Activated CD8-positive, alpha-beta memory T cell treated with anti-CD3 and anti-CD28 coated beads, Interleukin-2, amount 50 U/mL, for 24 hours (primary cell): ENCODE data around the gene ACTMAP.
"Not testable (repeated sequence)": the region's sequence is repeated elsewhere in the genome, so short reads cannot be mapped to it uniquely, and the experiment has no call there.

ENCODE experiments used
- DNase-seq: peaks from one replicate; pipeline ENCODE4 v3.0.0-alpha.2; 2020; ENCODE audit errors: extremely low read depth

Gene ACTMAP

DNA sequence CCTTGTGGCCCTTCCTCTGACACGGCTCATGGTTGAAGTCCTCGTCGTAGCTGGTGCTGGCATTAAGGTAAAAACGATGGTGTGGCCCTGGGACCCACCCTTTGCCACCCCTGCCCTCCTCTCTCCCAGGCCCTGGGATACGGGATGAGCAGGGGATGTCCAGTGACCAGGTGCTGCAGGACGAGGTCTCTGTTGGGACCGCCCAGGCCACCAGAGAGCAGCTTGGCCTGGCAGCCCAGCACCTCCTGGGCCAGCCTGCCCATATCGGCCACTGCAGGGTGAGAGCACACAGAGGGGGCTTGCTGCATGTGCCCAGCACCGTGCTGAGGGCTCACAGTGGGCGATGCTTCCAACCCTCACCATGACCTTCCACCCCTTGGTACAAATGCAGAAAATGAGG lies 6.4 kb downstream of the ACTMAP start:
- no peak for DNase-seq

DNA sequence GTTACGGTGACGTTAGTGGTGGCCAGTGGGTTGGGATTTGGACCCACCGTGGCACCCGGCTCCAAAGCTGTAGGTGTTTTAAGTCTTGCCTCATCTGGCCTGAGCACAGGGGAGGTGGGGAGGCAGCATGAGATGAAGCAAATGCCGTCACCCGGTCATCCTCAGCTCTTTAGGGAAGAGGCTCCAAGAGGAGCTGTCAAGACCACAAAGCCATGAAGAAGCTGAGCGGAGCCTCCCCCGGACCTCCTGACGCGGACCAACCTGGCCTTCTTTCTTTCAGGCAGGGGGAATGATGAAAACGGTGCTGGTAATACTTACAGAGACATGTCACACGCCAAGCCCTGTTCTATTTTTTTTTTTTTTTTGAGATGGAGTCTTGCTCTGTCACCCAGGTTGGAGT lies 7.4 kb downstream of the ACTMAP start:
- DNase-seq, result no peak

DNA sequence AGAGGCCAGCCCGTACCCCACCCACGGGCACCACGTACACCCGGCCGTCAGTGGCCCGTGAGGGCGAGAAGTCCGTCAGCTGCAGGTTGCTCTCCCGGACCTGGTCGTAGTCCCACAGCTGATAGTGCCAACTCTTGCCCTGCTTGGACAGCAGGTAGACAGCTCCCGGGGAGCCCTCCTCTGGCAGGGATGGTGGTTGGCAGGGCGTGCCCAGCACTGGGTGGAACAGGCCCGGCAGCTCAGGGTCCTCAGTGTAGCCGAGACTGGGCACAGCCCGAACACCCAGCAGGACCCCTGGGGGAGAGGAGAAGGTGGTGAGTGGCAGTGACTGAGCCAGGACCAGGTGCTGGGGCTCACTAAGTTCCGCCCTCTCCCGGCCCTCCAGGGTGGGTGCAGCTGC lies 7.8 kb downstream of the ACTMAP start:
- DNase-seq, result no peak

DNA sequence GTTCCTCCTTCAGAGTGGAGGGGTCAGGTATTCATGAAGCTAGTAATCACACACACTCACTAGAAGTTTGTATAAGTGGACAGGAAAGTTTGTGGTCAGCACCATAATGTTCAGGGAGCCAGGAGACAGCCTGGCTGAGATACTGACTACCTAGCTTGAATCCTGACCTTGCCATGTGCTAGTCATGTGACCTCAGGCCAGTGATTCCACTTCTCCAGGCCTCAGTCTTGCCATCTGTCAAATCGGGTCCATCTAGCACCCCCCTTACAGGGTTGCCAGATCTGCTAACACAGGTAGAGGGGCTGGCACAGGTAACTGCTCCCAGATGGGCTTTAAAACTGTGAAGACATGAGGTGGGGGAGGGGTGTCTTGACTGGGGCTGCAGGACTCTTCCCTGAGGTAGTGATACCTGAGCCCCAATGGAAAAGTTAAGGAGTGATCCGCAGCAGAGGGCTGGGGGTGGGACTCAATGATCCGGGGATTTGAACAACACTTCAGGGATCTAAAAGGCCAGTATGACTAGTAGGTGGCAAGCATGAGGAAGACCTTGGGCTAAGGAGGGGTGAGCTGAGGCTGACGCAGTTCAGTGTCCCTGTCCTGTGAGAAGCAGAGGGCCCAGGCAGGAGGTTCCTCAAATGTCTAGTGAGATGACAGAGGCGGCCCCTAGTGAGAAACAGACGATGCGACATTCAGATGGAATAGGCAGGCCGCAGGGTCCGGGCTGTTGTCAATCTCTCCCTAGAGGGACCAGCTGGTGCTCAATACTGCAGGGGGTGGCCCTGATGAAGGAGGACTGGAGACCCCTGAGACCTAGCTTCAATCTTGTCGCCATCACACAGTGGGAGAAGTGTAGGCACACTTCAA lies 8.5 kb downstream of the ACTMAP start:
- DNase-seq, result no peak

GRCh38 chr19:40740747-40741146 lies 9.5 kb downstream of the ACTMAP start:
- no peak for DNase-seq

DNA sequence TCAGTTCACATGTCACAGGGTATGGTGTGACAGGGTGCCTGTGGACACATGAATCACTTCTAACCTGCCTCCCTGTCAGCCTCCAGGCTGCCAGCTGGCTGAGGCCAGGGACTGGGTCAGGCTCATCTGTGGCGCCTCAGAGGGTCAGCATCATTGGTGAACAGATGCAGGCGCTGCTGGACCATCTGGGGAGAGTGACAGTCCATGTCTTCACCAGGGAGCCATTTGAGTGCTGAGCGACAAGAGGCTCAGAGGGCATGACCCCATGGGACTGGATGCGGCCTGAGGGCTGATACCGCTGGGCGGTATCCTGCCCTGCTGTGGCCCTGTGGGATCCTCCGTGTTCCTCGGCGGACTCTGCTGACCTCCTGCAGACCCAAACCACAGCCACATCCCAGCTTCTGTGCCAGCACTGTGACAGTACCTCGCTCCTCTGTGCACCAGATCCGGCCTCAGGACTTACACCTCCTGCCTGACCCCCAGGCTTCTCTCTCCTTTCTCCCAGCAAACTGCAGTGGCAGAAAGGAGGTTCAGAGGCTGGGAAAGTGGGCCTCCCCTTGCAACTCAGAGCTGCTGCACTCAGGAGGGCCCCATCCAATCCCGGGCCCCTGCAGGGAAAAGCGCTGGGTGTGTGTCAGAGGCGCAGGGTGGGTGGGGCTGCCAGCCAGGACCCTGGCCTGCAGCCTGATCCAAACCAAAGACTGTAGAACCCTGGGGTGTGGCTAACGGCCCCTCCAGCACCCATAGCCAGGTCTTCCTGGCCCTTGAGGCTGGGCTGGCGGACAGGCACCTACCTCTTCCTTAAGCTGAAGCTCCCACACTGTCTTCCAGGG lies 10.2 kb downstream of the ACTMAP start:
- DNase-seq, result no peak

GRCh38 chr19:40739030-40739839 lies 11.0 kb downstream of the ACTMAP start:
- no peak for DNase-seq

DNA sequence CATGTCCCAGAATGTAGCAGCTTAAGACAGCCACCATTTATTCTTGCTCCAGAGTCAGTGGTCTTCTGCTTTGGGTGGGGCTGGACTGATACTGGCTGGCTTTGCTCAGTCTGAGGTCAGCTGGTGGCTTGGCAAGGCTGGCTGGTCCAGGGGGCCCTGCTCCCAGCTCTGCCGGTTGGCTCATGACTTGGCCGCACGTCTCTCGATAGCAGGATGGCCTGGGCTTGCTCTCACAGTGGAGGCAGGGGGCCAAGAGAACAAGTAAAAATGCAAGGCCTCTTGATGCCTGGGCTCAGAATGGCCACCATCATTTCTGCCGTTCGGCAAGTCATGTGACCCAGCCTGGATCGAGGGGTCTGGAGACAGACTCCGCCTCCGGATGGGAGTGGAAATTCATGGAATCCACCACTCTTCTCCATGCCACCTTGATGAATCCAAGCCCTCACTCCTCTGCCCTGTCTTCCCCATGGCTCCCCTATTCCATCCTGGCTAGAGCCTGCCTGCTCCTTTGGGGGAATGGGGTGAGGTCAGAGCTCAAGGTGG lies 13.1 kb downstream of the ACTMAP start:
- DNase-seq, result no peak

DNA sequence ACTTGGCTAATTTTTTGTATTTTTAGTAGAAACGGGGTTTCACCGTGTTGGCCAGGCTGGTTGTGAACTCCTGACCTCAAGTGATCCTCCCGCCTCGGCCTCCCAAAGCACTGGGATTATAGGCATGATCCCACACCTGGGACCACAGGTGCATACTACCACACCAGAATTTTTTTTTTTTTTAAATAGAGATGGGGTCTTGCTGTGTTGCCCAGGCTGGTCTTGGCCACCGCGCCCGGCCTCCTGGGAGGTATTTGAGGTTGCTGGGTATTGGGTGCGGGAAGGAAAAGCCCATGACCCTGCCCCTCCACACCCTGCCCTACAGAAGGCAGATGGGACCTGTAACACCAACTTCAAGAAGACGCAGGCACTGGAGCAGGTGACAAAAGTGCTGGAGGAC lies 13.6 kb downstream of the ACTMAP start:
- no peak for DNase-seq

GRCh38 chr19:40735013-40735771 lies 15.1 kb downstream of the ACTMAP start:
- no peak for DNase-seq

GRCh38 chr19:40733149-40733548 lies 17.1 kb downstream of the ACTMAP start:
- DNase-seq, result no peak

DNA sequence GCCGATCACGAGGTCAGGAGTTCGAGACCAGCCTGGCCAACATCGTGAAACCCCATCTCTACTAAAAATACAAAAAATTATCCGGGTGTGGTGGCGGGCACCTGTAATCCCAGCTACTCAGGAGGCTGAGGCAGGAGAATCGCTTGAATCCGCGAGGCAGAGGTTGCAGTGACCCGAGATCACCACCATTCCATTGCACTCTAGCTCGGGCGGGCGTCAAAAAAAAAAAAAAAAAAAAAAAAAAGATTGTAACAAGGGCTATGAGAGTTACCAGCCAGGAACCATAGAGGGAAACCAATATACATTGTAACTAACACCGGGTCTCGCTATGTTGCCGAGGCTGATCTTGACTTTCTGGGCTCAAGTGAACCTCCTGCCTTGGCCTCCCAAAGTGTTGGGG lies 18.0 kb downstream of the ACTMAP start:
- DNase-seq, result not testable (repeated sequence)

- not testable (repeated sequence) for DNase-seq
Measured at GRCh38 chr19:40730065-40730464, 20.2 kb downstream of the ACTMAP start.

GRCh38 chr19:40726279-40726678 lies 24.0 kb downstream of the ACTMAP start:
- DNase-seq, result no peak

- no peak for DNase-seq
Measured at GRCh38 chr19:40724855-40725254, 25.4 kb downstream of the ACTMAP start.

DNA sequence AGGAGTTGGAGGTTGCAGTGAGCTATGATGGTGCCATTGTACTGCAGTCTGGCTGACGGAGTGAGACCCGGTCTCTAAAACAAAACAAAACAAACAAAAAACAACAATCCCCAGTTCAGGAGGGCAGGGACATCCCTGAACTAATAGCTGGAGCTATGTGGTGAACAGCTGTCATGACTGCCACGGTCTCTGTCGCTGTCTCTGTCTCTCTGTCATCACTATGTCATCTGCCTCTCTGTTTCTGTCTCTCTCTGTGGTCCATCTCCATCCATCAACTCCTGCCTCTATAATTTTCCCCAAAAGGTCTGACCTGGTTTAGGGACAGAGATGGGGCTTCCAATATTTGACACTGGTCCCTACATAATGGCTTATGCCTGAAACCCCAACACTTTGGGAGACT lies 26.0 kb downstream of the ACTMAP start:
- DNase-seq, result no peak

DNA sequence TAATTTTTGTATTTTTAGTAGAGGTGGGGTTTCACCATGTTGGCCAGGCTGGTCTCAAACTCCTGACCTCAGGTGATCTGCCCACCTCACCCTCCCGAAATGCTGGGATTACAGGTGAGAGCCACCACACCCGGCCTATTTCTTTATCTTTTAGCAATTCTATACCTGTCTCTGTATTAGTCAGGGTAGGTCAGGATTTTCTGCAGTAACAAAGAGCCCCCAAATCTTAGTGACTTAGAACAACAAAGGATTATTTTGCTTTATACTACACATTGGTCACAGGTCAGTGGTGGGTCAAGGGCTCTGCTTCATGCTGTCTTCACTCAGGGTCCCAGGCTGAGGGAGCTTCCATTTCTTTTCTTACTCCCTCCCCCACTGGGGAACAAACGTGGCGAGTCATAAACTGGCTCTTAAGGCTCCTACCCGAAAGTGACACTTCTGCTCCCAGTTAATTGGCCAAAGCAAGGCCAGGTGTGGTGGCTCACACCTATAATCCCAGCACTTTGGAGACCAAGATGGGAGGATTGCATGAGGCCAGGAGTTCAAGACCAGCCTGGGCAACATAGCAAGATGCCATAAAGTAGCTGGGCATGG lies 26.5 kb downstream of the ACTMAP start:
- no peak for DNase-seq

- DNase-seq, result no peak
Measured at GRCh38 chr19:40721936-40722661, 28.2 kb downstream of the ACTMAP start.

GRCh38 chr19:40721140-40721486 lies 29.2 kb downstream of the ACTMAP start:
- DNase-seq, result no peak

DNA sequence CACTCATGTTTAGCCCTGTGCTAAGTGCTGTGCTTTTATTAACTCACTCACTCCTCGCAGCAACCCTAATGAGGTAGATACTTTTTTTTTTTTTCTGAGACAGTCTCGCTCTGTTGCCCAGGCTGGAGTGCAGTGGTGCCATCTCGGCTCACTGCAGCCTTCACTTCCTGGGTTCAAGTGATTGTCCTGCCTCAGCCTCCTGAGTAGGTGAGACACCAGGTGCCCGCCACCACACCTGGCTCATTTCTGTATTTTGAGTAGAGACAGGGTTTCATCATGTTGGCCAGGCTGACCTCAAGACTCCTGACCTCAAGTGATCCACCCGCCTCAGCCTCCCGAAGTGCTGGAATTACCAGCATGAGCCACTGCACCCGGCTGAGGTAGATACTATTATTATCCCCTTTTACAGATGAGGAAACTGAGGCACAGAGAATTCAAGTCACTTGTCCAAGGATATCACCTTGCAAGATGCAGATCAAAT lies 30.8 kb downstream of the ACTMAP start:
- DNase-seq, result no peak
